Muscle of back (tissue), 11 donors: ENCODE data around the gene IRX4. TPM values are rescaled to one million over a fixed set of nuclear protein-coding genes. Genes with fewer than 3 reads are reported as not detected.

Experiments
- DNase-seq, 3 donors: peaks; one replicate each; pipeline versions ENCODE4 v3.0.0 to v3.0.0-alpha.2; 2013
- polyA plus RNA-seq, 10 donors: library from polyadenylated mRNA; unstranded; fragments of 120-200 nt; gene quantifications; one replicate each; pipeline ENCODE4 v1.2.1, GENCODE V29; 2013; ENCODE audit not compliant: insufficient read length in 10 of 10

Gene IRX4
- polyA plus RNA-seq, 10 donors = 0.21 to 3.4 (median 0.42) TPM; not detected in 2

- DNase-seq = no peak
These were observed 32.6 kb upstream of the IRX4 start for GRCh38 chr5:1915316-1915715.

DNA sequence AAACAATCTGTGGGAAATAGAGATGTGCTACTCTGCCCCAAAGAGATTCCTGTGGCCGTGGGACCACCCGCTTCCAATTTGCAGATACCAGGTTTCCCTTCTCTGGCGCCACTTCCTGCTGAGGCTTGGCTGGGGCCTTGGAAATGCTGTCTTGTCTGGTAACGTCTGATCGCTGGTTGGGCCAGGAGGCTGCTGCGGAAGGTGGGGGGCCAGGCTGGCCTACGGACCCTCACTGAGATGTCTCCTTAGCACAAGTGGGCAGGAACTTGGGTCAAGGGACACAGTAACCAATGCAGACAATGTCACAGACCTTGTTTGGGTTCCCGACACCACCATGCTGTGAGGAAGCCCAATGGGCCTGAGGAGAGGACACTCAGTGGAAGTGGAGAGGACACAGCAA, 31.7 kb upstream of the IRX4 start:
- no peak for DNase-seq

DNA sequence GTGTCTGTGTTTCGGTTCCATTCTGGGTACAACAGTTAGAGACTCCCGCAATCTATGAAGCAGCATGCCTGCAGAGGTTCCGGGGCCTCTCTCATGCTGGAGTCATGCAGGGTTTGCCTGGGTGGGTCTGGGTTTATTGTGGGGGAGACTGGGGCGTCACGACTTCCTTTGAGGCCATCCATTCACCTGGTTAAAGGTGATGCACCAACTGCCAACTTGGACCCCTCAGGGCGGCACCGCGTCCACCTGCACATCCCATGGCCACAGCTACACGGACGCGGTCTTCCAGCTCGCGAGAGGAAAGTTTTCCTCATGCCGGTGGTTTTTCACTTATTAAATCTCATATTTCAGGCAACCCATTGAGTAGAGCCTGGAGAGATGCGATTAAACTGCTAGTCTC, 30.9 kb upstream of the IRX4 start:
- DNase-seq = no peak

GRCh38 chr5:1912951-1913565, 30.3 kb upstream of the IRX4 start:
- no peak for DNase-seq

- no peak for DNase-seq
These were observed 29.1 kb upstream of the IRX4 start for GRCh38 chr5:1911773-1912235.

GRCh38 chr5:1910861-1911772, 28.4 kb upstream of the IRX4 start:
- no peak for DNase-seq

DNA sequence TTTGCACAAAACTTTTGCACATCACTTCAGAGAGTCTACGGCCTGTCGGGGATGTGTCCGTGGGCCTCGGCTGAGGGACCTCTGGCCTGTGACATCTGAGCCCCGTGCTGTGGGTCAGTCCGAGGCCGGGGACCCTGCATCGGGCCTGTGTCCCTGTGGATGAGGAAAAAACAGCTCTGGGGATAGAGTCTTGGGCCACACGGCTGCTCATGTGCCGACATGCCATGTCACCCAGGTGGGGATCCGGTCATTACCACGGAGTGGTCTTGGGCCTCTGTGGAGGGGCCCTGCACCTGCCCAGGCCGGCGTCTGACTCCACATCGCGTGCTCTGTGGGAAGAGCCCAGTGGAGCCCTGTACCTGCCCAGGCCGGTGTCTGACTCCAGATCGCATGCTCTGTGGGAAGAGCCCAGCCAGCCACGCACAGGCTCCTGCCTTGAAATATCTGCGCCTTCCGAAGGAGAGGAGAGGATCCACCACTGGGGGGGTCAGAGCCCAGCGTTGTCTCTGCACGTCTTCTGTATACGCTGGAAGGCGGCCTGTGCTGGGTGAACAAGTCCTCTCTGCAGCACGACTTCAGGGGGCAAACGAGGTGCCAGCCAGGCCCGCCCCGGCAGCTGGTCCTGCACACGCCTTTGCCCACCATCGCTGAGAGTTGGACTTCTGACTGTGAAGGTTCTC, 27.5 kb upstream of the IRX4 start:
- no peak for DNase-seq

GRCh38 chr5:1909346-1909985, 26.7 kb upstream of the IRX4 start:
- no peak for DNase-seq

- no peak for DNase-seq
These were observed 26.2 kb upstream of the IRX4 start for GRCh38 chr5:1908931-1909330.

DNA sequence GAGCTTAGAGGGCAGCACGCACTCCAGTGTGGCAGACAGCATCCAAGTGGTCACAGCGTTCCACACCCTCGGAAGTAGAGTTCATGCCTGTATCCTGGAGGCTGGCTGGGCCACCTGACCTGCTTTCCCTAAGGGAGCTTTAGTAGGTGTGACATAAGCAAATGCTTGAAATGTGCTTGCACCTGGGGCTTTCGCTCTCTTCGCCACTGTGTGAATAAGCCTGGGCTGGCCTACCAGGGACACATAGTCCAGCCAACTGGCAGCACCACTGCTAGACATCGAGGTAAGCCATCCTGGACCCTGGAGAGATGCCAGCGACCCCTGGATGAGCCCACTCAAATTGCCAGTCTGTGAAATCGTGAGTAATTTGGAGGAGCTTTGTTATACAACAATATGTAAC, 24.9 kb upstream of the IRX4 start:
- no peak for DNase-seq

GRCh38 chr5:1905108-1905507, 22.4 kb upstream of the IRX4 start:
- DNase-seq = no peak

GRCh38 chr5:1901983-1902382, 19.3 kb upstream of the IRX4 start:
- no peak for DNase-seq

GRCh38 chr5:1901061-1901460, 18.3 kb upstream of the IRX4 start:
- DNase-seq = peak in 1 of 3 donors; percentile 31

DNA sequence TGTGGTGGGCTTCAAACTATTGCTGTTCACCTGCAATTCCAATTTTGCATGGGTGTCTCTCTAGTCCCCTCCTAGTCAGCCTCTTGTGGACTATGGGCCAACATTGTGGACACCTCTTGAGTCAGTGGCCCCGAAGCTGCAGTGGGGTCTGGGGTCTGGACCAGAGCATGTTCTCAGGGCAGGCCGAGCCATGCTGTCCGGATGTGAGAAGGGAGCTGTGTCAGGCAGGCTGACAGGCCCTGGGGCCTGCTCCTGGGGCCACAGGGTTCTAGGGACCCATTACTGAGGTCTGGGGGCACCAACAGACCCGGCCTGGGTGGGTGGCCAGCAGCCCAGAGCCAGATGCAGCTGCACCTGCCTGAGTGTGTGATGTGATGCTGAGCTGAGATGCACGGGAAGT, 16.5 kb upstream of the IRX4 start:
- no peak for DNase-seq

- no peak for DNase-seq
These were observed 15.2 kb upstream of the IRX4 start for GRCh38 chr5:1897816-1898450.

DNA sequence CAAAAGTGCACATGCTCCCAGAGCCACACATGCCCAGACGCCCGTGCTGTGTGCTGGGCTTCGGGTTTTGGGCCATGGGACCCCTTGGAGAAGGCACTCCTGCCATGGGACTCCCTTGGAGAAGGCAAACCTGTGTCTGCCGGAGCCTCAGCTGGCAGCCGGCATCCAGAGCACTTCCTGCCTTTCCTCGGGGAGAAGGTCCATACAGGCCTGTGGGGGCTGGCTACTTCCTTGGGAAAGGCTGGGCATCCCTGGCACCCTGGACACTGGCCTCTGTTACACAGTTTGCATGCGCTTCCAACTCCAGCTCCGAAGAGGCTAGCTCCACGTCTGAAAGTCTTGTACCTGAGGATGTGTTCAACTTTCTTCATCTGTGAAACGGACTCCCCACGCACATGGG, 14.7 kb upstream of the IRX4 start:
- DNase-seq = no peak

- no peak for DNase-seq
These were observed 14.1 kb upstream of the IRX4 start for GRCh38 chr5:1896602-1897376.

DNA sequence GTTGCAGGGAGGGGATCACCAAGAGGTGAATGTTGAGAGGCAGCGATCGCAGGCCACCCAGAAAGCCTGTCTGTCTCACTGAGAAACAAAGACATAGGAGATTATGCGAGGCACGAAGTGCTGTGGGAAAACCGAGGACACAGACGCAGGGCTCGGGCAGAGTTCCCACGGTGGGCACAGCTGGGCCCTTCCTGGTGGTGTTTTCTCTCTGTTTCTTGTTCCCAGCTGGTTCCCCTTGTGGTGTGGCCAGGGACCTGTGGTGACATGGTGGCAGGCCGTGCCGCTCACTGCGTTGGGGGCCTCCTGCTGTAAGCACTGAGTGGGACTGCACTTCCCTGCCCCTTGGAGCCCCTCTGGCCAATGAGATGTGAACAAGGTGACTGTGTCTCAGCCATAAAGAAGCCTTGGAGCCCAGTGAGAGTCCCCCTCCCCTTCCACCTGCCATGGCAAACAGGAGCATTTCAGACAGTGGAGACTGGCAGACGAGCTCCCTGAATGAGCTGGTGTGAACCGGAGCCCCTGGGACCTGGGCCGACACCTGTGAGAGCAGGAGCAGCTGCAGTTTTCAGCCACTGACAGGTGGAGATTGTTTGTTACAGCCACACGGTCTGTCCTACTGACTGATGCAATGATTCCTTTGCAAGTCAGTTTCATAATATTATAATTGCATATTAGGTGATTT, 13.2 kb upstream of the IRX4 start:
- no peak for DNase-seq

GRCh38 chr5:1894243-1894642, 11.5 kb upstream of the IRX4 start:
- DNase-seq = no peak

DNA sequence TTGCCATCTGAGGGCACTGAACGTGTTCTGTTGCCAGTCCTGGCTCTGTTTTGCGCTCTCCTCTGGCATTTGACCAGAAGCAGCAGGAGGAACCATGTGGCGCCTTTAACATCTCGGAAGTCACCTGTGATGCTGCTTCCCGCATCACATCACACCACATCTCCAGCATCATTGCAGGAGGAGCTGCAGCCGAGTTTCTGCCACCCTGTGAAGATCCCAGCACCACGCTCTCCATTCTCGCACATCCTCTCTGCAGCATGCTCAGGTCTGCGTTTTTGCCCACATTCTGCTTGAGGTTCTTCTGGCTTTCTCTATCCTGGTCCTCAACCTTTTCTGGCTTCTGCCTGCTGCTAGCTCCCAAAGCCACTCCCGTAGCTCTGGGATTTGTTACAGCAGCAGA, 11.0 kb upstream of the IRX4 start:
- no peak for DNase-seq
